T-helper 17 cell (primary cell): ENCODE results near the gene ITPRID1. TPM values are rescaled to one million over a fixed set of nuclear protein-coding genes. Genes with fewer than 3 reads are reported as not detected.

Experiments used
- ATAC-seq: fragments of 150-1000 bp; cut with Tn5 transposase; 2 replicates; pipeline ENCODE4 v1.10.0; 2021; ENCODE audit warnings: mild to moderate bottlenecking, moderate library complexity
- DNase-seq, 3 donors: peaks; one replicate each; pipeline versions ENCODE4 v3.0.0 to v3.0.0-alpha.2; 2020 to 2021
- H3K9me3 ChIP-seq: one replicate; pipeline ENCODE4 v1.7.0; 2013; ENCODE audit warnings: low read length, mild to moderate bottlenecking; ENCODE audit not compliant: control insufficient read depth, poor library complexity, severe bottlenecking
- H3K27ac Mint-ChIP-seq: one replicate; pipeline ENCODE4 v1.8.0; 2022; ENCODE audit warnings: mild to moderate bottlenecking, moderate library complexity, mixed read lengths
- H3K27me3 Mint-ChIP-seq: one replicate; pipeline ENCODE4 v1.8.0; 2022; ENCODE audit warnings: mixed read lengths
- H3K36me3 Mint-ChIP-seq: one replicate; pipeline ENCODE4 v1.8.0; 2022; ENCODE audit warnings: low read depth, mixed read lengths
- H3K4me1 Mint-ChIP-seq: one replicate; pipeline ENCODE4 v1.8.0; 2022; ENCODE audit warnings: mild to moderate bottlenecking, mixed read lengths
- H3K4me3 Mint-ChIP-seq: one replicate; pipeline ENCODE4 v1.8.0; 2022; ENCODE audit warnings: mild to moderate bottlenecking, moderate library complexity, mixed read lengths
- total RNA-seq, 4 donors: library from RNA in 2 of 4; stranded (reverse) in 2 of 4; gene quantifications; one replicate each; pipeline ENCODE4 v1.2.3 and lab custom pipeline; 2022 to 2026

ITPRID1 gene
- total RNA-seq, 2 donors from 2014 or later, result not detected

DNA sequence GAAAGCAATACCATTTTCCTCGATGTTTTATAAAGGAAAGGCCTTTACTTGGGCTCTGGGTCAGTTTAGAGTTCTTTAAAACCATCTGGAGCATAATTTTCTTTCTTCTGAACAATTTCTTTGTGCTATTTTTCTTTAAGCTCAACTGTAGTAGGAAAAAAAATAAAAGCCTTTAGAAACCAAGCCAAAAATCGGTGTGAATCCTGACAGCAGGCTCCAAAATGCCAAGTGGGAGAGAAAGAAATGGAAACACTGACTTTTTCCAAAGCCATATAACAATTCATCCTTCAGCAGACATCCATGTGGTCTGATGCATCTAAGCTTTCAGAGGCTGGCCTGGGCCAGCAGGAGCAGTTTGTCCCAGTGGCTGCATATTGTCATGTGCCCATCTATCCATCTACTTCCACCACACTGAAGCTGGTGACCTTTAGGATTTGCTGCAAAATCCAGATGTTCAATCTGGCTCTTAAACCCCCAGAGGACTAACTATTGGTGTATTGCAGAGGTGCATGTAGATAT is 23.0 kb upstream of the ITPRID1 start:
- no peak overlapping the region for H3K27ac Mint-ChIP-seq
- DNase-seq (no peak), ATAC-seq (no peak)
- H3K4me1 Mint-ChIP-seq, result no peaks in the 10 kb centered on the region
- no peaks in the 10 kb centered on the region for H3K27me3 Mint-ChIP-seq
- no peak overlapping the region for H3K4me3 Mint-ChIP-seq
- no peaks in the 10 kb centered on the region for H3K36me3 Mint-ChIP-seq
- H3K9me3 ChIP-seq, result no peaks in the 10 kb centered on the region

DNA sequence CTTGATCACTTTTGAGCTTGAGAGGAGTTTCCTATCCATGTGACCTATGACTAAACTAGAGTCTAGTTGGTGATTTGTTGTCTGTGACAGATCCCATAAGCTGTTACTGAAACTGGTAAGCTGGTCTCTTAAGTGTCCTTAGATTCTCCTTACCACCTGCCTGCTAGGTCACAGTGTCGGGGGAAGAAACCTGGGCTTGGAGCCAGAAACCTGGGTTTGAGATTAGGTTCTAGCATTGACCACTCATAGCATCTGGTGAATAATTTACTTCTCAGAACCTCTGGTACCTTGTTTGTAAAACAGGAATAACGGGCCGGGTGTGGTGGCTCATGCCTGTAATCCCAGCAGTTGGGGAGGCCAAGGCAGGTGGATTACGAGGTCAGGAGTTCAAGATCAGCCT is 21.8 kb upstream of the ITPRID1 start:
- no peaks in the 10 kb centered on the region for H3K36me3 Mint-ChIP-seq
- no peak overlapping the region for H3K4me3 Mint-ChIP-seq
- no peak overlapping the region for H3K27ac Mint-ChIP-seq
- H3K4me1 Mint-ChIP-seq, result no peaks in the 10 kb centered on the region
- DNase-seq (no peak), ATAC-seq (no peak)
- no peaks in the 10 kb centered on the region for H3K27me3 Mint-ChIP-seq
- no peaks in the 10 kb centered on the region for H3K9me3 ChIP-seq

DNA sequence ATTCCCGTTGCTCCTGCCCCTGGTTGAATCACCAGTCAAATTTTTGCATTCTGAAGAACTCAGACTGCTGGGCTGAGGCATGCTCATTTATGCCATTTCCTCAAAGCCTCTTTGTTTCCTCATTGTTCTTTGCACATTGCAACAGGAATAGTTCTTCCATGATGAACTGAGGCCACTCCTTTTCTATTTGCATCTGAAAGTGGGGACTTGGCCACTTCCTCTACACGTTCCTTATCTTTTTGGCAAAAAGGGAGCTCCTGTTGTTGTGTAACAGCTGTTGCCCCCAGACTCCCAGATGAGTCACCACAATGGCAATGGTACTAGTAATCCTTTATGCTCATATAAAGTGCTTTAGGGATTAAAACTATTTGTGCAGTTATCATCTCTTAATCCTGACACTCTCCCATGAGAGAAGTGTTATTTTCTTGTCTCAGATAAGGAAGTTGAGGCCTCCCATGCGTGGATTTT is 20.1 kb upstream of the ITPRID1 start:
- no peaks in the 10 kb centered on the region for H3K9me3 ChIP-seq
- H3K4me1 Mint-ChIP-seq, result no peaks in the 10 kb centered on the region
- DNase-seq (no peak), ATAC-seq (no peak)
- H3K27ac Mint-ChIP-seq, result no peak overlapping the region
- H3K36me3 Mint-ChIP-seq, result no peaks in the 10 kb centered on the region
- H3K4me3 Mint-ChIP-seq, result no peak overlapping the region
- H3K27me3 Mint-ChIP-seq, result no peaks in the 10 kb centered on the region

DNA sequence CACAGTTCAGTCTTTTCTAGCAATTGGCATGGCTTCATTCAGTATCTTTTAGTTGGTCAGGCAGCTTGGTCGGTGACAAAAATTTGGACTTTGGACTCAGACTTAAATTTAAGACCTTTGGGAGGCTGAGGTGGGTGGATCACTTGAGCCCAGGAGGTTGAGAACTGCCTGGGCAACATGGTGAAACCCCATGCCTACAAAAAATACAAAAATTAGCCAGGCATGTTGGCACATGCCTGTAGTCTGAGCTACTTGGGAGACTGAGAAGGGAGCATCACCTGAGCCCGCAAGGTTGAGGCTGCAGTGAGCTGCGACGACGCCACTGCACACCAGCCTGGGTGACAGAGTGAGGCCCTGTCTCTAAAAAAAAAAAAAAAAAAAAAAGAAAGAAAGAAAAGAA is 19.5 kb upstream of the ITPRID1 start:
- no peak overlapping the region for H3K4me3 Mint-ChIP-seq
- DNase-seq, result no peak

DNA sequence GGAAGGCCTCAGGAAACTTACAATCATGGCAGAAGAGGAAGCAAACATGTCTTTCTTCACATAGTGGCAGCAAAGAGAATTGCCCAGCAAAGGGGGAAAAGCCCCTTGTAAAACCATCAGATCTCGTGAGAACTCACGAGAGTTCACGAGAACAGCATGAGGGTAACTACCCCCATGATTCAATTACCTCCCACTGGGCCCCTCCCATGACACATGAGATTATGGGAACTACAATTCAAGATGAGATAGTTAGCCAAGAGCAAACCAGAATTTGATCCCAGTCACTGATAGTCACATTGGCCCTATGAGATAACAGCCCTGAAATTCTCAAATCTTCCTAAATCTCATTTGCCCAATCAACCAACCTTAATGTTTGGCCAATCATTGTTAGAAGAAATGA is 18.2 kb upstream of the ITPRID1 start:
- no peaks in the 10 kb centered on the region for H3K4me1 Mint-ChIP-seq
- H3K36me3 Mint-ChIP-seq, result no peaks in the 10 kb centered on the region
- H3K4me3 Mint-ChIP-seq, result no peak overlapping the region
- no peak overlapping the region for H3K27ac Mint-ChIP-seq
- ATAC-seq (no peak), DNase-seq (no peak)
- no peaks in the 10 kb centered on the region for H3K9me3 ChIP-seq
- H3K27me3 Mint-ChIP-seq, result no peaks in the 10 kb centered on the region

More for the DNA sequence above, 19.5 kb upstream of the ITPRID1 start:
- no peak for ATAC-seq
- Mint-ChIP-seq H3K4me1 (no peaks in the 10 kb centered on the region), H3K36me3 (no peaks in the 10 kb centered on the region), H3K27ac (no peak overlapping the region), H3K27me3 (no peaks in the 10 kb centered on the region)
- no peaks in the 10 kb centered on the region for H3K9me3 ChIP-seq

DNA sequence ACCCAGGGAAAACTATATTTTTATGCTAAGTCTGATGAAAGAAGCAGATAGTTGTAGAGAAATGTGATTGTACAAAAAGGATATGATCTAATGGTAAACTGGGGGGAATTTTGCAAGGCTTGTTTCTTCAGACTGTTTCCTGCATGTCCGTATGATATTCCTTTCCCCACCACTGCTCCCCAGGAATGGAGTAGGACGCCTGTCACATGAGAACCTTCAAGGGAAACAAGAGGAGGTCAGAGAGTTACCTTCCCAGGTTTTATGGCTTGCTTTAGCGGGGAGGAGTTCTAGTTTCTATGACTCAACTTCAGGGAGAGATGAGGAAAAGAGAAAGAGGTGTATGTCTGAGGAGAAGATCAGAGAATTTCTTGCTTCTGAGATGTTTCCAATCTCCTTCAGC is 16.4 kb upstream of the ITPRID1 start:
- no peak for ATAC-seq
- Mint-ChIP-seq H3K4me3 (no peak overlapping the region), H3K27ac (no peak overlapping the region), H3K27me3 (no peaks in the 10 kb centered on the region), H3K36me3 (no peaks in the 10 kb centered on the region), H3K4me1 (no peaks in the 10 kb centered on the region)
- H3K9me3 ChIP-seq, result no peaks in the 10 kb centered on the region
- no peak for DNase-seq

DNA sequence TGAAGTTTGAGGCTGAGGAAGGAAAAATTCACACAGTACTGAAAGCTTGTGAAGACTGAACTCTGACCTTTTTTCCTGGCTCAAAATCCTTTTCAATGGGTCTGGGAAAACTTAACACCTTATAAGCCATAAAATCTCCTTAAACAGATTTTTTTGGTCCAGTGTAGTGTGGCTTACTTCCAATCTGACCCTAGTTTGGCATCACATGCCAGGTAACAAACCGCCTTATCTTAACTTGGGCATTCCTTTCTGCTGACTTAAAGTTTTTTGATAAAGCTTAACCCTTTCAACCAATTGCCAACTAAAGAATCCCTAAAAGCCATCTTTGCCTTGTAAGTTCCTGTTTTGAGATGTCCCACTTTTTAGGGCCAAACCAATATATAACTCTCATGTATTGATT is 13.2 kb upstream of the ITPRID1 start:
- Mint-ChIP-seq H3K36me3 (no peaks in the 10 kb centered on the region), H3K27me3 (no peaks in the 10 kb centered on the region), H3K27ac (no peak overlapping the region), H3K4me3 (no peak overlapping the region), H3K4me1 (no peaks in the 10 kb centered on the region)
- ATAC-seq (no peak), DNase-seq (no peak)
- H3K9me3 ChIP-seq, result no peaks in the 10 kb centered on the region

DNA sequence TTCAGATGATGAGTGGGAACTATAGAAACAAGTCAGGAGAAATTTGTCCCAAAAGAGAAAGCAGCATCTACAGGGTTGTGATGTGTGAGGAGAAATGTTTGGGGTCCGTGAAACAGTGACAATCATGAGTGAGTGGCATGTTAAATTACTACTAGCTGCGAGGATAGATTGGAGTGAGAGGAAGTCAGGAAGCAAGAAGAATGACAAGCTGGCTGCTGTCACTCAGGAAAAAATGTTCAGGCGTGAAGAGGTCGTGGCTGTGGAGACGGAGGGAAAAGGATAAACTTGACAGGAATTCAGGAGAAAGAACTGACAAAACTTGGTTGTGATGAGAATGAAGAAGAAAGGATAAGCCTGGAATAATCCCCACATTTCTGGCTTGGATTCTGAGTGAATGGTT is 5.1 kb upstream of the ITPRID1 start:
- Mint-ChIP-seq H3K36me3 (no peaks in the 10 kb centered on the region), H3K4me3 (no peak overlapping the region), H3K4me1 (no peaks in the 10 kb centered on the region), H3K27me3 (no peaks in the 10 kb centered on the region), H3K27ac (no peak overlapping the region)
- no peaks in the 10 kb centered on the region for H3K9me3 ChIP-seq
- ATAC-seq (no peak), DNase-seq (no peak)

DNA sequence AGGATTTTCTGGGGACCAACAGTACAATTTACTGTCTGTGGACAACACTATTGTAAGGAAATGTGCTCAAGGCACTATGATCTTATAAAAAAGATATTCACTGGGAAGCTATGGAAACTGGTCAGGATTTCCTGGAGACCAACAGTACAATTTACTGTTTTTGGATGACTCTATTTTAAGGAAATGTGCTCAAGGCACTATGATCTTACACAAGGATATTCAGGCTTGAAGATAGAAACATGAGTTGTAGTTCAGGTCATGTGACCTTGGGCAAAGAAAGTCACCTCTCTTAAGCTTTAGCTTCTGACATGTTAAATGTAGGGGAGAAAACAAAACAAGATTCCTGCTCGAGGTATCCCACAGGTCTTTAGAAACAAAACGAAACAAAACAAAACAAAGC is 1.7 kb upstream of the ITPRID1 start:
- ATAC-seq, result no peak
- Mint-ChIP-seq H3K4me3 (no peak overlapping the region), H3K36me3 (no peaks in the 10 kb centered on the region), H3K27ac (no peak overlapping the region), H3K27me3 (no peaks in the 10 kb centered on the region), H3K4me1 (no peaks in the 10 kb centered on the region)
- no peak for DNase-seq
- no peaks in the 10 kb centered on the region for H3K9me3 ChIP-seq

DNA sequence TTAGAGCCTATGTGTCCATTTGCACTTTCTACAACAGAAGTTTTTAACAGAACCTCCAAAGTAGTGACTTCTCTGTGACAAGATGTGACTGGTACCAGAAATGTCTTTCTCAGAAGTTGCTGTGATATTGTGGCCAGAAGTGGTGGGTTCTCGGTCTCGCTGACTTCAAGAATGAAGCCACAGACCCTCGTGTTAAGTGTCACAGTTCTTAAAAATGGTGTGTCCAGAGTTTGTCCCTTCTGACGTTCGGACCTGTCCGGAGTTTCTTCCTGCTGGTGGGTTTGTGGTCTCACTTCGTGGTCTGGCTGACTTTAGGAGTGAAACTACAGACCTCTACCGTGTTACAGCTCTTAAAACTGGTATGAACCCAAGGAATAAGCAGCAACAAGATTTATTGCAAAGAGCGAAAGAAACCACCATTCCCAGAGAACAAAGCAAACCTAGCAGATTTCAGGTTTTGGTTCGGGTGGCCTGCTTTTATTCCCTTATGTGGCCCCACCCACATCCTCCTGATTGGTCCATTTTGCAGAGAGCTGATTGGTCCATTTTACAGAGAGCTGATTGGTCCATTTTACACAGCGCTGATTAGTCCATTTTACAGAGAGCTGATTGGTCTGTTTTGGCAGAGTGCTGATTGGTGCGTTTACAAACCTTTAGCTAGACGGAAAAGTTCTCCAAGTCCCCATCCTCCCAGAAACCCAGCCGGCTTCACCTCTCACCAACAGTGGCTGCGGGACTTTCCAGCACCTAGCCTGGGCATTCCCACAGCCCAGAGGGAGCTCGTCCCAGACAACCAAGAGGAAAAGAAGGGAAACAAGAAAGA is 3.0 kb downstream of the ITPRID1 start:
- Mint-ChIP-seq H3K27me3 (no peaks in the 10 kb centered on the region), H3K27ac (no peak overlapping the region), H3K4me3 (no peak overlapping the region), H3K36me3 (no peaks in the 10 kb centered on the region), H3K4me1 (no peaks in the 10 kb centered on the region)
- DNase-seq, result no peak
- no peaks in the 10 kb centered on the region for H3K9me3 ChIP-seq
- ATAC-seq, result no peak

DNA sequence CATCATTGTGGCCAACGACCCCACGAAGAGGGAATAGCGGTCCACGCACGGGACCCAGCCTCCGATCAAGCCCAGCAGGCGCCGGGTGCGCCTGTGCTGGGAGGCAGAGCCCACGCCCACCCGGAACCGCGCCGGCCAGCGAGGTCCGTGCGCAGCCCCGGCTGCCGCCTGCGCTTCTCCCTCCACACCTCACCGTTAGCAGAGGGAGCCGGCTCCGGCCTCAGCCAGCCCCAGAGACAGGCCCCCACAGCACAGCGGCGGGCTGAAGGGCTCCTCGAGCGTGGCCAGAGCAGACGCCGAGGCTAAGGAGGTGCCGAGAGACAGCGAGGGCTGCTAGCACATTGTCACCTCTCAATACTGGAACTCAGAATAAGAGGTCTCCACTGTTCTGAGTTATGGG is 3.6 kb downstream of the ITPRID1 start:
- no peak overlapping the region for H3K4me3 Mint-ChIP-seq

DNA sequence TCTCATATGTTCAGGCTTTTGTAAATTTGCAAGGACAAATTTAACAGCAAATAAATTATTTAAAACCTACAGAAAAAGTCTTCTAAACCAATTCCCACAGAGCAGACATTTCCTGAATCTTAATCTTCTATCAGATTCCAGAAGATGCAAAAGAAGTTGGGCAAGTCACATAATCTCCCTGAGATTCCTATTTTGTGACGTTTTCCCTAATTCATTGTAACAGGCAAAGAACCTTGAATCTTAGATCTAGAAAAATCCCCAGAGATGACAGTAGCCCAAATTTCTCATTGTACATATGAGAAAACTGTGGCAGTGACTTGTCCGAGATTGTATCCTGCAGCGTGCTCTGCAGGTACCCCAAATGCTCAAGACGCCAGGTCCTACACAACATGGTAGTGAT is 4.9 kb downstream of the ITPRID1 start:
- H3K9me3 ChIP-seq, result no peaks in the 10 kb centered on the region
- Mint-ChIP-seq H3K4me1 (no peaks in the 10 kb centered on the region), H3K36me3 (no peaks in the 10 kb centered on the region), H3K4me3 (no peak overlapping the region), H3K27ac (no peak overlapping the region), H3K27me3 (no peaks in the 10 kb centered on the region)
- ATAC-seq (no peak), DNase-seq (no peak)

More for the DNA sequence above, 3.6 kb downstream of the ITPRID1 start:
- DNase-seq (no peak), ATAC-seq (no peak)
- no peaks in the 10 kb centered on the region for H3K27me3 Mint-ChIP-seq
- H3K27ac Mint-ChIP-seq, result no peak overlapping the region
- H3K4me1 Mint-ChIP-seq, result no peaks in the 10 kb centered on the region
- no peaks in the 10 kb centered on the region for H3K36me3 Mint-ChIP-seq
- H3K9me3 ChIP-seq, result no peaks in the 10 kb centered on the region

DNA sequence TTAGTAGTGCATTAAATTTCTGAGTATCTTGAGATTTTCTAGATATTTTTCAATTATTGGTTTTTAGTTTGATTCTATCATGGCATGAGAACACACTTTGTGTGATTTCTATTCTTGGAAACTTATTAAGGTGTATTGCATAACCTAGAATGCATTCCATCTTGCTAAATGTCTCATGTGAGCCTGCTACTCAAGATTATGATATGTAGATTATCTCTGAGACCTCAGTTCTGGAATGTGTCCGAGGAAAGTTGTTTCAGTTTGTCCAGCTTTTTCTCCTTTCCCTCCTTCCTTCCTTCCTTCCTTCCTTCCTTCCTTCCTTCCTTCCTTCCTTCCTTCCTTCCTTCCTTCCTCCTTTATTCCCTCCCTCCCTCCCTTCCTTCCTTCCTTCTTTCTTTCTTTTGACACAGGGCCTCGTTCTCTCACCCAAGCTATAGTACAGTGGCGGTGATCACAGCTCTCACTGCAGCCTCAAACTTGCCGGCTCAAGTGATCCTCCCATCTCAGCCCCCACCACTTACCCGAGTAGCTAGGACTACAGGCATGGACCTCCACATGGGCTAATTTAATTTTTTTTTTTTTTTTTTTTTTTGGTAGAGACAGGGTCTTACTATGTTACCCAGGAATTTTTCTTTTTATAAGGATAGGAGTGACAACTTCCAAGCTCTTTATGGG is 7.6 kb downstream of the ITPRID1 start:
- Mint-ChIP-seq H3K27ac (no peak overlapping the region), H3K36me3 (no peaks in the 10 kb centered on the region), H3K4me3 (no peak overlapping the region), H3K4me1 (no peaks in the 10 kb centered on the region), H3K27me3 (no peaks in the 10 kb centered on the region)
- no peaks in the 10 kb centered on the region for H3K9me3 ChIP-seq
- ATAC-seq, result no peak
- no peak for DNase-seq

DNA sequence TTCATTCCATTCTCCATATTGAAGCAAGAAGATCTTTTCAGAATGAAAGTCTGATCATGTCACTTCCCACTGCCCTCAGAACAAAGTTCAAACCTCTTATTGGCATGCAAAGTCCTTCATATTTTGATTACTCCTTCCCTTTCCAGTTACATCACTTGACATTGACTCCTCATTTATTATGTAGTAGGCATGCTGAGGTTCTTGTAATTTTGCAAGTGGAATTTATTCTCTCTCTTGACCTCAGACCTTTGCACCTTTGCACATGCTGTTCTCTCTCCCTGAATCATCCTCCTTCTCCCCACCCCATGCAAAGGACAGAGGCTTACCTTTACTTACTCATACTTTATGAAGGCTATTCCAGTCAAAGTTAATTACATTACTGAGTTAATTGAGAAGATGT is 13.0 kb downstream of the ITPRID1 start:
- Mint-ChIP-seq H3K27ac (no peak overlapping the region), H3K4me1 (no peaks in the 10 kb centered on the region), H3K4me3 (no peak overlapping the region), H3K27me3 (no peaks in the 10 kb centered on the region), H3K36me3 (no peaks in the 10 kb centered on the region)
- ATAC-seq (no peak), DNase-seq (no peak)
- H3K9me3 ChIP-seq, result no peaks in the 10 kb centered on the region
